Measurements from ENCODE around the gene OPRL1.

The OPRL1 gene

GRCh38 chr20:64062596-64063388 lies 17.1 kb upstream of the OPRL1 start, which contains the start of gene TCEA2 (continued):
- TF ChIP-seq KLF8 (tag by site-specific recombination; IDR thresholded peaks at IDR 0.05), result peak; percentile 96
- TF ChIP-seq ZSCAN18 (tag by site-specific recombination; IDR thresholded peaks at IDR 0.05), result 0 out of 2 replicates have a peak, but pooled peaks have one; percentile 56
- peak; percentile 45 for TF ChIP-seq ZEB2 (tag by site-specific recombination; IDR thresholded peaks at IDR 0.05)
- TF ChIP-seq ZNF580 (tag by site-specific recombination; IDR thresholded peaks at IDR 0.05), result peak; percentile 61
- TF ChIP-seq ZBTB7A (tag by site-specific recombination; IDR thresholded peaks at IDR 0.05; ENCODE audit: low read depth), result peak; percentile 69; the same call in 1 of the 2 replicates
- TF ChIP-seq KLF16 (tag by site-specific recombination; IDR thresholded peaks at IDR 0.05), result peak; percentile 50
- TF ChIP-seq YY1 (tag by site-specific recombination; IDR thresholded peaks at IDR 0.05), result peak; percentile 70
- peak; percentile 61 for TF ChIP-seq ZNF324 (tag by site-specific recombination; IDR thresholded peaks at IDR 0.05)
- peak; percentile 72 for TF ChIP-seq ZBTB6 (tag by site-specific recombination; IDR thresholded peaks at IDR 0.05)
- TF ChIP-seq REST (tag by site-specific recombination; IDR thresholded peaks at IDR 0.05), result 0 out of 2 replicates have a peak, but pooled peaks have one; percentile 42
- TF ChIP-seq ZNF248 (tag by site-specific recombination; IDR thresholded peaks at IDR 0.05), result no peak
- TF ChIP-seq ZNF600 (tag by site-specific recombination; IDR thresholded peaks at IDR 0.05), result no peak
- peak; percentile 93 for TF ChIP-seq ZIC2 (tag by site-specific recombination; IDR thresholded peaks at IDR 0.05)
- no peak for TF ChIP-seq ZNF146 (tag by site-specific recombination; IDR thresholded peaks at IDR 0.05)
- no peak for TF ChIP-seq ZNF513 (tag by site-specific recombination; IDR thresholded peaks at IDR 0.05)
- TF ChIP-seq GLIS1 (tag by site-specific recombination; IDR thresholded peaks at IDR 0.05), result peak; percentile 97
- peak; percentile 82 for TF ChIP-seq ZBTB17 (tag by site-specific recombination; IDR thresholded peaks at IDR 0.05)
- TF ChIP-seq ZNF394 (tag by site-specific recombination; IDR thresholded peaks at IDR 0.05; ENCODE audit: borderline replicate concordance), result no peak; the same call in 1 of the 2 replicates
- TF ChIP-seq ZFP69B (tag by site-specific recombination; IDR thresholded peaks at IDR 0.05), result peak; percentile 87
- peak; percentile 94 for TF ChIP-seq ZBTB8A (tag by site-specific recombination; IDR thresholded peaks at IDR 0.05)
- no peak for TF ChIP-seq ZNF670 (tag by site-specific recombination; IDR thresholded peaks at IDR 0.05; ENCODE audit: low read depth)
- TF ChIP-seq KLF1 (tag by site-specific recombination; IDR thresholded peaks at IDR 0.05), result peak; percentile 82
- no peak for TF ChIP-seq ZNF211 (tag by site-specific recombination; IDR thresholded peaks at IDR 0.05; ENCODE audit: low read depth)
- TF ChIP-seq ZNF335 (tag by site-specific recombination; conservative IDR thresholded peaks at IDR 0.05), result peak; percentile 85
- TF ChIP-seq YY2 (tag by site-specific recombination; IDR thresholded peaks at IDR 0.05), result peak; percentile 41; the same call in 1 of the 2 replicates
- no peak for TF ChIP-seq ZNF791 (tag by site-specific recombination; IDR thresholded peaks at IDR 0.05)
- TF ChIP-seq WT1 (tag by site-specific recombination; IDR thresholded peaks at IDR 0.05), result peak; percentile 30; the same call in 1 of the 2 replicates
- TF ChIP-seq PRDM10 (tag by site-specific recombination; IDR thresholded peaks at IDR 0.05), result peak; percentile 65
- TF ChIP-seq SP2 (tag by site-specific recombination; IDR thresholded peaks at IDR 0.05), result peak; percentile 26; the same call in 1 of the 2 replicates

Data from HEK293 (cell line).